Testis (tissue), 3 donors: ENCODE measurements around the gene SFTPA2. TPM values are rescaled to one million over a fixed set of nuclear protein-coding genes. Genes with fewer than 3 reads are reported as not detected.
"Not testable (repeated sequence)": the region's sequence is repeated elsewhere in the genome, so short reads cannot be mapped to it uniquely, and the experiment has no call there.

Source experiments
- DNase-seq: peaks from one replicate; pipeline ENCODE4 v3.0.0-alpha.2; 2019
- H3K27ac ChIP-seq, 2 donors: fragments of 200-600 bp; sonication (generic); one replicate each; pipeline ENCODE4 v1.5.1; 2019
- H3K27me3 ChIP-seq: fragments of 200-600 bp; sonication (generic); one replicate; pipeline ENCODE4 v1.5.1; 2019
- H3K36me3 ChIP-seq: fragments of 200-600 bp; sonication (generic); one replicate; pipeline ENCODE4 v1.5.1; 2017; ENCODE audit warnings: low read depth; ENCODE audit errors: missing control alignments
- H3K4me1 ChIP-seq: fragments of 200-600 bp; sonication (generic); one replicate; pipeline ENCODE4 v1.5.1; 2019
- H3K4me3 ChIP-seq, 2 donors: fragments of 200-600 bp; sonication (generic); one replicate each; pipeline ENCODE4 v1.5.1; 2017 to 2019
- H3K9me3 ChIP-seq: fragments of 200-600 bp; sonication (generic); one replicate; pipeline ENCODE4 v1.5.1; 2017
- CTCF ChIP-seq, 3 experiments: fragments of 450-650 bp in 2 of 3; fragments of 200-600 bp in 1 of 3; sonication (generic) in 1 of 3; IDR thresholded peaks; one replicate each; pipeline ENCODE4 v1.5.1; 2016 to 2019; ENCODE audit warnings: antibody characterized with exemption in 3 of 3, mild to moderate bottlenecking in 2 of 3, moderate library complexity in 1 of 3
- POLR2A ChIP-seq: fragments of 450-650 bp; IDR thresholded peaks from one replicate; pipeline ENCODE4 v1.6.1; 2017; ENCODE audit warnings: antibody characterized with exemption, mild to moderate bottlenecking, moderate library complexity
- WGBS, 2 donors: methylation state at CpG; one replicate each; pipeline ENCODE4 v1.1.5; 2018; 5-methylcytosine and 5-hydroxymethylcytosine counted together
- intact Hi-C: fragments of 100-400 bp; cut with DNase I; formaldehyde crosslinking; loops from one replicate; pipeline ENCODE4 v1.15.1; 2023; ENCODE audit warnings: low total_unique reads
- polyA plus RNA-seq: library from polyadenylated mRNA; stranded (reverse); fragments of 350-450 nt; fragmentation: Illumina TruSeq; extraction: RNeasy Lipid Tissue Mini Kit (QIAGEN cat#74804); gene quantifications from one replicate; pipeline ENCODE4 v1.2.3, GENCODE V29; 2014; ENCODE audit warnings: low read depth, low replicate concordance; ENCODE audit not compliant: insufficient read depth
- total RNA-seq, 2 donors: library from RNA; depleted of rRNA; stranded (reverse); fragments of >200 nt; gene quantifications; one replicate each; pipeline ENCODE4 v1.2.3, GENCODE V29; 2016

Gene SFTPA2
- total and polyA plus RNA-seq, 3 donors from 2014 or later, result 0.31 TPM; not detected in 2

GRCh38 chr10:79561257-79561656 is 1.1 kb upstream of the SFTPA2 start:
- Histone ChIP-seq H3K4me3 (no peak overlapping the region), H3K27ac (no peak overlapping the region), H3K4me1 (no peaks in the 10 kb centered on the region), H3K9me3 (no peaks in the 10 kb centered on the region), H3K27me3 (no peaks in the 10 kb centered on the region), H3K36me3 (no peaks in the 10 kb centered on the region)
- no peak for TF ChIP-seq CTCF (IDR thresholded peaks at IDR 0.05)
- no peak for TF ChIP-seq POLR2A
- DNase-seq, result no peak
- intact Hi-C loops, result no loop called here
- WGBS, 2 donors, result 74 to 91% methylated on average over 2 to 3 of the region's 3 CpGs

DNA sequence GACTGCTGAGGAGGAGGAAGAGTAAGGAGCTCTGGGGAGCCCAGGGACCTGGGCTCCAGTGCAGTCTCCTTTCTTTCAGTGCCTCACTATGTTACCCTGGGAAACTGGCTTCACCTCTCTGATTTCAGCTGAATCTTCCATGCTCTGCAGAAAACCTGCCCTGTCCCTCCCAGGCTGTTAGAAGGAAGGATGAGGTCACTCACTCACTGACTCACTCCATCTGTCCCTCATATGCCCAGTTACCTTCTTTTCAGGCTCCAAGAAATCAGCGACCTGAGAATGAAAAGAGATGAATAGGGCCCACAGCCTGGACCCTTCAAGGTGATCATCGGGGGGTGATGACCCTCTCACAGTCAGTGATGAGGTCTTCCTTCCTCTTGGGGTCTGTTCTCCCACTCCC is 481 bp downstream of the SFTPA2 start:
- Histone ChIP-seq H3K36me3 (no peaks in the 10 kb centered on the region), H3K9me3 (no peaks in the 10 kb centered on the region), H3K27me3 (no peaks in the 10 kb centered on the region), H3K4me1 (no peaks in the 10 kb centered on the region), H3K27ac (no peak overlapping the region), H3K4me3 (no peak overlapping the region)
- TF ChIP-seq CTCF (IDR thresholded peaks at IDR 0.05) (no peak), POLR2A (no peak)
- DNase-seq, result no peak
- intact Hi-C loops, result no loop called here
- 91 to 93% methylated on average over 2 of the region's 2 CpGs for WGBS, 2 donors

DNA sequence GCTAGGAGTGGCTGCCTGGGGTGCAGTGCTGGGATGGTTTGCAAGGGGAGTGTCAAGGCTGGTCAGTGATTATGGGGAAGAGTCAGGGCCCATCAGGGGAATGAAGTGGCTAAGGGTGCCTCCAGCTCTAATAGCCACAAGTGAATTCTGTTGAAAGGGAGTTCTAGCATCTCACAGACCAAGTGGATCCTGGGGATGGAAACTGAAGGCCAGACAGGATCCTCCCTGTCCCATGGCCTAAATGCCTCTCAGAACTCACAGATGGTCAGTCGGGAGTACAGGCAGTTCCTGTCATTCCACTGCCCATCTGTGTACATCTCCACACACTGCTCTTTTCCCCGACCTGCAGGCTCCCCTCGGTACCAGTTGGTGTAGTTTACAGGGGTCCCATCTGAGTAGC is 3.2 kb downstream of the SFTPA2 start:
- WGBS, 2 donors, result 67 to 79% methylated on average over 1 to 2 of the region's 3 CpGs

DNA sequence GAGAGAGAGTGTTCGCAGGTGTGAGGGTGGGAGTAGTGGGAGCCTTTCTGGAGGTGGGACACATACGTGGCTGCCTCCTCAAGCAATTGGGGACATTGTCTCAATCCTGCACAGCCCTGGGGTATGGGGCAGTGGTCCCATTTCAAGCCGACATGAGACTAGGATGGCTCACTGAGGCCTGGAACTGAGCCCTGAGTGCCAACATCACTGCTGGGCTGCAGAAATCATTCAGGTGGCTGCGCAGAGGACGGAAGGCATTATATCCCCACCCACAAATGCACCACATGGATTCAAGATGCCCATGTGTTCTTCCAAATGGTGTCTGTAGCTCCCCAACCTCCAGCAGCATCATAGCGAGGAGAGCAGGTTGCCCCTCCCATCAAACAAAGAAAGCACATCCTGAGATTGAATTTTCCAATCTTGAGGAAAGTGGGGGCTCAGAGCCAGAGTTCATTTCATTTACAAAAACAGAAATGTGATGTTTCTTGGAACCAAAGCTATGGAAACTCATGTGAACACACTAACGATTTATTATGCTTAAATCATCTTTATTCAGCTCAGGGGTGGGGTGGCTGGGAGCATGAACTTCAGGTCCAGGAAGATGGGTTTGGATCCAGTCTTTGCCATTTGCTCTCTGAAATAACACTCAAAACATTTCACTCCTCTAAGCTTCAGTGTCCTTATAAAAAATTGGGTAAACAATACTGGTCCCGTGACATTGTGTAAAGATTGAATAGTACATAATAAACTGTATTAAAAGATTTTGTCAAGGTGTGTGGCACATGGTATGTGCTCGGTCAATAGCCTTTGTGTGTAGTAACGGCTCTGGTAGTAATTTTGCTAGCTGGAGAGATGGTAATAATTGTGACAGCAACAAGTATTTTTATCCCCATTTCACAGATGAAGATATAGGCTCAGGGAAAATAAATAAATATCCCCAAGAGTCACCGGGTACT is 4.6 kb downstream of the SFTPA2 start:
- Histone ChIP-seq H3K36me3 (no peaks in the 10 kb centered on the region), H3K4me1 (no peaks in the 10 kb centered on the region), H3K27ac (no peak overlapping the region), H3K4me3 (no peak overlapping the region), H3K27me3 (no peaks in the 10 kb centered on the region), H3K9me3 (no peaks in the 10 kb centered on the region)
- intact Hi-C loops, result no loop called here
- DNase-seq, result no peak
- TF ChIP-seq POLR2A, result no peak
- no peak for TF ChIP-seq CTCF (IDR thresholded peaks at IDR 0.05)
- WGBS, 2 donors, result 83 to 87% methylated on average over 11 of the region's 11 CpGs

More for the DNA sequence above, 3.2 kb downstream of the SFTPA2 start:
- H3K4me3 ChIP-seq, H3K27me3 ChIP-seq, DNase-seq, H3K27ac ChIP-seq, intact Hi-C loops, H3K9me3 ChIP-seq, H3K36me3 ChIP-seq, H3K4me1 ChIP-seq: not testable (repeated sequence)

DNA sequence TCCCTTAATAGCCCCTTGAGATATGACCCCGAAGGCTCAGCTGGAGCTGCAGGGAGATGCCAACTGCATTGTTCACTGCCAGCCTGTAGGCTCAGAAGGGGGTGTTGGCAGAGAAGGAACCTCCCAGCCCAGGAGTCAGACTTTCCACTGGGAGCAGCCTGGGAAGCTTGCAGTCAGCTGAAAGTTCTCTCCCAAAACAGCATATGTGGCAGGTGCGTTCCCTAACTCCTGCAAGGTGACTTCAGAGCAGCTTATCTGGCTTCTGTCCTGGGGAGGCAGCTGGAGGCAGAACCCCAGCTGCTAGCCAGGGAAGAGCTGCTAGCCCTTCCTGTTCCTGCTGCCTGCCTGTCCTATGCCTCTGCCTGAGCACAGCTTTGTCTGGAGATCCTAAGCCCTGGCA is 8.1 kb downstream of the SFTPA2 start:
- Histone ChIP-seq H3K36me3 (no peaks in the 10 kb centered on the region), H3K9me3 (no peaks in the 10 kb centered on the region), H3K27me3 (no peaks in the 10 kb centered on the region), H3K4me1 (no peaks in the 10 kb centered on the region), H3K4me3 (no peak overlapping the region), H3K27ac (no peak overlapping the region)
- TF ChIP-seq POLR2A, result no peak
- no peak for TF ChIP-seq CTCF (IDR thresholded peaks at IDR 0.05)
- WGBS, 2 donors, result 49 to 82% methylated on average over 2 of the region's 2 CpGs
- no peak for DNase-seq
- intact Hi-C loops, result no loop called here
